HG03432 (cell line): Measurements from ENCODE around the gene FAM117B.
"Not testable (repeated sequence)": the region's sequence is repeated elsewhere in the genome, so short reads cannot be mapped to it uniquely, and the experiment has no call there.

ENCODE experiments used
- ATAC-seq: cut with Tn5 transposase; IDR thresholded peaks from one replicate; pipeline ENCODE4 v1.9.1; 2021; ENCODE audit warnings: mild to moderate bottlenecking, moderate library complexity; ENCODE audit not compliant: unreplicated experiment

FAM117B gene

DNA sequence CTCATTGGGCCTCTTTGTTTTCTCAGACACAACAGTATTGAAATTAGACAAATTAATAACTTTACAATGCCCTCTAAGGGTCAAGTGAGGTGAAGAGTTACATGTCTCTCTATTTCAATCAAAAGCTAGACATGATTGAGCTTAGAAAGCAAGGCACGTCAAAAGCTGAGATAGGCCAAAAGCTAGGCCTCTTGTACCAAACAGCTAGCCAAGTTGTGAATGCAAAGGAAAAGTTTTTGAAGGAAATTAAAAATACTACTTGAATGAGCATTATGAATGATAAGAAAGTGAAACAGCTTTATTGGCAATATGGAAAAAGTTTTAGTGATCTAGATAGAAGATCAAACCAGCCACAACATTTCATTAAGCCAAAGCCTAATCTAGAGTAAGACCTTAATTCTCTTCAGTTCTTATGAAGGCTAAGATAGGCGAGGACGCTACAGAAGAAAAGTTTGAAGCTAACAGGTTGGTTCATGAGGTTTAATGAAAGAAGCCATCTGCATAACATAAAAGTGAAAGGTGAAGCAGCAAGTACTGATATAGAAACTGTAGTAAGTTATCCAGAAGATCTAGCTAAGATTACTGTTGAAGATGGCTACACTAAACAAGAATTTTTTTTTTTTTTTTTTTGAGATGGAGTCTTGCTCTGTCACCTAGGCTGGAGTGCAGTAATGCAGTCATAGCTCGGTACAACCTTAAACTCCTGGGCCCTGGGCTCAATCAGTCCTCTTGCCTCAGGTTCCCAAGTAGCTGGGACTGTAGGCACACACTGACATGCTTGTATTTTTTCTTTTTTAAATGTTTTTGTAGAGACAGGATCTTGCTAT, 65.5 kb downstream of the FAM117B start:
- ATAC-seq: no peak

DNA sequence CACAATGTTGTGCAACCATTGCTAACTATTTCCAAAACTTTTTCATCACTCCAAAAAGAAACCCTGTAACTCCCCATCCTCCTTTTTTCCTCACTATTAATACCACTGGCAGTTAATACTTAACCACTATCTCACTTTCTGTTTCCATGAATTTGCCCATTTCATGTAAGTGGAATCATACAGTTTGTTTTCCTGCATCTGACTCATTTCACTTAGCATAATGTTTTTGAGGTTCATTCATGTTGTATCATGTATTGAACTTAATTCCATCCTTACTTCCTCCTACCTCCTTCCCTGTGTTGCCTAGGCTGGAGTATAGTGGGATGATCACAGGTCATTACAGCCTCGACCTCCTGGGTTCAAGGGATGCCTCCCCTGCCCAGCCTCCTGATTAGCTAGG, 68.3 kb downstream of the FAM117B start:
- no peak for ATAC-seq

DNA sequence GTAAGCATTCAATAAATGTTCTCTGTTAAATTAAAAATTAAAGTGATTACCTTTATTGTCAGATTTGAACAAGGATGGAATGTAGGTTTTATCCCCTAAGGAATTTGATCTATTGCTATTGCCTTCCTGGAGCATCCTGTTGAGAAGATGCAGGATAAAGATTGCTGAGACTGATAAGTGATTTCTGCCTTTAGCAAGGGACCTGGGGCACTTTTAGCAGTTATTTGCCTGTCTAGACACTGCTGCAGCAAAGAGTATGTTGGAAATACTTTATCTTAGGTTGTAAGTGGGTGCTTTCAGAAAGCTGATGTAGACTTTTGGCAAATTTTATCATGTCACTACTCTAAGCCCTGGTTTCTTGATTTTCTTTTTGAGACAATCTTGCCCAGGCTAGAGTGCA, 69.5 kb downstream of the FAM117B start:
- no peak for ATAC-seq

DNA sequence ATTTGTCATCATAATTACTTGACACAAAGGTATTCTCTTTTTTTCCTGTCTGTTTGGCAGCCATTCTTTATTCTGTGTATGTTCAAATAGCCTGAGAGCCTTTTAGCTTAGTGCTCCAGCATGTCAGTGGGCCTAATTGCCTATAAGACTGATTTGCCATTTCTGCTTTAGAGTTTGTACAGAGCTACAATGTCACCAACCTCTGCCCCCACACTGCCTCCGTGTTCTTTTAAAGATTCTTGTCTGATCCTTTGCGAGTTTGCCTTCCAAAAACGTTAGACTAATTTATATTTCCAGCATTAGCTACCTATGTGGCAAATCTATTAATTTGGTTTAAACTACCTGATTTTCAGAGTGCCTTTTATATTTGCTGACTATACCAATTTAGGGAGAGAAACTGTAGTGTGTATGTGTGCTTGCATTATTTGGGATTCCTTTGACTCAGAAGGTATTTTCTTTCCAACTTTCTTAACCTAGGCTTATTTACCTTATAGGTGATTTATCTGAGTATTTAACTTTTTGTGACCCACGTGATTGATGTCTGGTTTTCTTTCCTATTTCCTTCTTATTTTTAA, 70.8 kb downstream of the FAM117B start:
- no peak for ATAC-seq

DNA sequence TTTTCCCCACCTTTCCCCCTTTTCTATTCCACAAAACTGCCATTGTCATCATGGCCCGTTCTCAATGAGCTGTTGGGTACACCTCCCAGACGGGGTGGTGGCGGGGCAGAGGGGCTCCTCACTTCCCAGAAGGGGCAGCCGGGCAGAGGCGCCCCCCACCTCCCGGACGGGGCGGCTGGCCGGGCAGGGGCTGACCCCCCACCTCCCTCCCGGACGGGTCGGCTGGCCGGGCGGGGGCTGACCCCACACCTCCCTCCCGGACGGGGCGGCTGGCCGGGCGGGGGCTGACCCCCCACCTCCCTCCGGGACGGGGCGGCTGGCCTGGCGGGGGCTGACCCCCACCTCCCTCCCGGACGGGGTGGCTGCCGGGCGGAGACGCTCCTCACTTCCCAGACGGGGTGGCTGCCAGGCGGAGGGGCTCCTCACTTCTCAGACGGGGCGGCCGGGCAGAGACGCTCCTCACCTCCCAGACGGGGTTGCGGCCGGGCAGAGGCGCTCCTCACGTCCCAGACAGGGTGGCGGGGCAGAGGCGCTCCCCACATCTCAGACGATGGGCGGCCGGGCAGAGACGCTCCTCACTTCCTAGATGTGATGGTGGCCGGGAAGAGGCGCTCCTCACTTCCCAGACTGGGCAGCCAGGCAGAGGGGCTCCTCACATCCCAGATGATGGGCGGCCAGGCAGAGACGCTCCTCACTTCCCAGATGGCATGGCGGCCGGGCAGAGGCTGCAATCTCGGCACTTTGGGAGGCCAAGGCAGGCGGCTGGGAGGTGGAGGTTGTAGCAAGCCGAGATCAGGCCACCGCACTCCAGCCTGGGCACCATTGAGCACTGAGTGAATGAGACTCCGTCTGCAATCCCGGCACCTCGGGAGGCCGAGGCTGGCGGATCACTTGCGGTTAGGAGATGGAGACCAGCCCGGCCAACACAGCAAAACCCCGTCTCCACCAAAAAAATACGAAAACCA, 80.5 kb downstream of the FAM117B start:
- ATAC-seq: not testable (repeated sequence)

DNA sequence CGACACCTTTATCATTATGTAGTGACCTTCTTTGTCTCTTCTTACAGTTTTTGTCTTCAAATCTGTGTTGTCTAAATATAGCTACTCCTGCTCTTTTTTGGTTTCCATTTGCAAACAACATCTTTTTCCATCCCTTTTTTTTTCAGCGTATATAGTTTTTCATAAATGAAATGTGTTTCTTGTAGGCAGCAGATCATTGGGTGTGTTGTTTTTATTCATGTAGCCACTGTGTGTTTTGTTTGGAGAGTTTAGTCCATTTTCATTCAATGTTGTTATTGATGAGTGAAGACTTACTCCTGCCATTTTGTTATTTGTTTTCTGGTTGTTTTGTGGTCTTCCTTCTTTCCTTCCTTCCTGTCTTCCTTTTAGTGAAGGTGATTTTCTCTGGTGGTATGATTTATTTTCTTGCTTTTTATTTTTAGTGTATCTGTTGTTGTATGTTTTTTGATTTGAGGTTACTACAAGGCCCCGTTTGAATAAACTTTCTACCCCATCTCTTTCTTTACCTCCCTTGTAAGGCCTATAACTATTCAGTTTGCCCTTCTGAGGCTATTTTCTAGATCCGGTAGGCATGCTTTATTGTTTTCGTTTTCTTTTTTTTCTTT, 81.4 kb downstream of the FAM117B start:
- ATAC-seq: no peak

DNA sequence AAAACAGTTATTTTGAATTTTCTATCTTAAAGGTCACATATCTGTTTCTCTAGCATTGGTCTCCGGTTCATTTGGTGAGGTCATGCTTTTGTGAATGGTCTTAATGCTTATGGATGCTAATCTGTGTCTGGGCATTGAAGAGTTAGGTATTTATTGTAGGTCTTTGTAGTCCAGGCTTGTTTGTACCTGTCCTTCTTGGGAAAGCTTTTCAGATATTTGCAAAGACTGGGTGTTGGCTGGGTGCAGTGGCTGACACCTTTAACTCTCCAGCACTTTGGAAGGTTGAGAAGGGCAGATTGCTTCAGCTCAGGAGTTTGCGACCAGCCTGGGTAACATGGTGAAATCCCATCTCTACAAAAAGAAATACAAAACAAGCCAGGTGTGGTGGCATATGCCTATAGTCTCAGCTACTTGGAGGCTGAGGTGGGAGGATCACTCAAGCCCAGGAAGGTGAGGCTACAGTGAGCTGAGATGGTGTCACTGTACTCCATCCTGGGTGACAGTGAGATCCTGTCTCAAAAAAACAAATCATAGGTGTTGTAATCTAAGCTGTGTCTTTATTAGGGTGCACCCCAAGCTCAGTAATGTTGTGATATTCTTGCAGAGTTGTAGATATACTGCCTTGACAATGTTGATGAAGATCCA, 82.3 kb downstream of the FAM117B start:
- no peak for ATAC-seq

DNA sequence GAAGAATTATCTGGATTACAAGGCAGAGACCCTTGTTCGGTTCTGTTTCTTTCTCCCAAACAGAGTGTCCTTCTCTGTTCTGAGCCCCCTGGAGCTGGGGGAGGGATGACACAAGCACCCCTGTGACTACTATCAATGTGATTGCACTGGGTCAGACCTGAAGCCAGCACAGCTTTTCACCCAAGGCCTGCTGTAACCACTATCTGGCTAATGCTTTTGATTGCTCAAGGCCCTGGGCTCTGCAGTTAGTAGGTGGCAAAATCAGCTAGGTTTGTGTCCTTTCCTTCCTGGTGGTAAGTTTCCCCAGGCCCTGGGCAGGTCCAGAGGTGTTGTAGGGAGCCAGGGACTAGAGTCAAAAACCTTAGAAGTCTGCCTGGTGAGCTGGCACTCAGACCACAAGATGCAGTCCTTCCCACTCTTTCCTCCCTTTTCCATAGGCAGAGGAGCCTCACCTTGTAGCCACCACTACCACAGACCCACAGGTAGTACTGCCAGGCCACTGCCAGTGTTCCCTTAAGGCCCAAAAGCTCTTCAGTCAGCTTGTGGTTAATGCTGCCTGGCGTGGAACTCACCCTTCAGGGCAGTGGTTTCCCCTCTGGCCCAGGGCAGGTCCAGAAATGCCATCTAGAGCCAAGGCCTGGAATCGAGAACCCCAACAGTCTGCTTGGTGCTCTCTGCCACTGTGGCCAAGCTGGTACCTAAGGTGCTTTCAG, 83.0 kb downstream of the FAM117B start:
- ATAC-seq: no peak

DNA sequence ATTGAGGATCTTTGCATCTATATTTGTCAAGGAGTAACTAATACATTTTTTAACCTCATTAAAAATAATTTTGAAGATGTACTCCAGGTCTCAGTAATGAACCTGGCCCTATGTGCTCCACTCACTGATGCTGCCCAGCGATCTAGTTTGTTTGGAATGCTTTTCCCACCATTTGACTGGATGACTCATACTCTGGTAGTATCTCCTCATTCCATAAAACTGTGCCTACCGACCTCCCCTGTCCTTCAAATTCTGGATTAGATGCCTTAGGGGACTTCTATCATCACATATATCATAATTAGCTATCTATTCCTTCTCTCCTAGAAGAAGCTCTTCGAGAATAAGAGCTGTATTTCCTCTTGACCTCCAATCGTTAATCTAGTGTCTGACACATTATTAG, 83.8 kb downstream of the FAM117B start:
- no peak for ATAC-seq

DNA sequence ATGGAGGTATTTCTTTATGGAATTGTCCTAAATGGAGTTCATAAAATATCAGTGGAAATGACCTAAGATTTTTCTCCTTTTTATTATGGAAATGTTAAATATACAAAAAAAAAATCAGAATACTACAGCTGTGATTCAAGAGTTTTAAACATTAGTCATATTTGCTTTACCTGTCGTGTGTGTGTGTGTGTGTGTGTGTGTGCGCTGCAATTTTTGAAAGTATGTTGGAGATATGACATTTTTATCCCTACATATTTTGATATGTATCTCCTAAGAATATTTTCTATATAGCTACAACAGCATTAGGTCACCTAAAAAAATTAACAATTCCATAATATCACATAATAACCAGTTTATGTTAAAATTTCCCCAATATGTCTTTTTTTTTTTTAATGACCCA, 85.5 kb downstream of the FAM117B start:
- no peak for ATAC-seq

DNA sequence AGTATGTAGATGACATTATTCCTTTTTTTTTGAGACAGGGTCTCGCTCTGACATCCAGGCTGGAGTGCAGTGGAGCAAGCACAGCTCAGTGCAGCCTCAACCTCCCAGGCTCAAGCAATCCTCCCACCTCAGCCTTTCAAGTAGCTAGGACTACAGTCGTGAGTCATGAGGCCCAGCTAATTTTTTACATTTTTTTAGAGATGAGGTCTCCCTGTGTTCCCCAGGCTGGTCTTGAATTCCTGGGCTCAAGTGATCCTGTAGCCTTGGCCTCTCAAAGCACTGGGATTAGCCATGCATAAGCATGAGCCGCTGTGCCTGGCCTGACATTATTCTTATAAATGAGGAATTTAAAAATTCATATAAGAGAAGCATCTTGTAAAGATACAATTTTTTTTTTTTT, 86.9 kb downstream of the FAM117B start:
- no peak for ATAC-seq

DNA sequence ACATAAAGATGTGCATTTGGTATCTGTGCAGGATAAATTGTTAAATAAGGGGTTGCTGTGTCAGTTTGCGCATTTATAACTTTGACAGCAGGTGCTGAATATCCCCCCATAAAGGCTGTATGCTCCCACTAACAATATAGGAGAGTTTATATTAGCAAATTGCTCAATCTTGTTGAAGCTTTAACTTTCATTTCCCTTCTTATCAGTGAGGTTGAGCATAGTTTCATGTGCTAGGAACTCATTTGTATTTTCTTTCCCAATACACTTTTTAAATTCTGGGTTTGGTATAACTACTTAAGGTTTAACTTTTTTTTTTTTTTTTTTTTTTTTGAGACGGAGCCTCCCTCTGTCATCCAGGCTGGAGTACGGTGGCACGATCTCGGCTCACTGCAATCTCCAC, 89.0 kb downstream of the FAM117B start:
- ATAC-seq: no peak

DNA sequence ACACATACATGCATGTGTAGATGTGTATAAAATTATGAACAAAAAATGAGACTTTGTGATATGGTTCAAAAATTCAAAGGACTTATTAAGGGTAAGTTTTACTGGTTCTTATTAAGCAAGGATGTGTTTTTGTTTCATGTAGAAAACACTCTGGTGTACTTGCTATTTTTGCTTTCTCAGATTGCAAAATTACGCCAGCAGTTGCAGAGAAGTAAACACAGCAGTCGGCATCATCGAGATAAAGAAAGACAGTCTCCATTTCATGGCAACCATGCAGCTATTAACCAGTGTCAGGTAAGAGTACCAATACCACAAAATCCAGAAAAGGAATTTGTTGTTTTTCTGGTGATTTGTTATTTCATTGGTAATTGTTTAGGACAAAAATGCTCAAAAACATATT, 91.3 kb downstream of the FAM117B start:
- no peak for ATAC-seq

DNA sequence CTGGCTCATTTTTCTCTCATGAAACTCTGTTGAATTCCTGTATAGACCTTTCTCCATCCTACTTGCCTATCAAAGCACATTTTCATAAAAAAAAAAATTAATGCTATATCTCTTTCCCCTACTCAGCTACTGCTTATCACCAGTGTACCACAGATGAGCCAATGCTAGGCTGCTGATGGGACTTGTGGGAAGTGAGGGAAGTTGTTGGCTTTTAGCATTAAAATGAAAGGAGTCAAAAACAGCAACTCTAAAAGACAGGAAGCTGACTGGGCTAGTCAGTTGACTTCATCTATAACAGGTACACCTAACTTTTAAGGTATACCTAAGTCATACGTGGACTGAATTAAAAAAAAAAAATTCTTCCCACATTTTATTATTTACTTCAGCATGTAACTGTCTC, 102.1 kb downstream of the FAM117B start:
- ATAC-seq: no peak

DNA sequence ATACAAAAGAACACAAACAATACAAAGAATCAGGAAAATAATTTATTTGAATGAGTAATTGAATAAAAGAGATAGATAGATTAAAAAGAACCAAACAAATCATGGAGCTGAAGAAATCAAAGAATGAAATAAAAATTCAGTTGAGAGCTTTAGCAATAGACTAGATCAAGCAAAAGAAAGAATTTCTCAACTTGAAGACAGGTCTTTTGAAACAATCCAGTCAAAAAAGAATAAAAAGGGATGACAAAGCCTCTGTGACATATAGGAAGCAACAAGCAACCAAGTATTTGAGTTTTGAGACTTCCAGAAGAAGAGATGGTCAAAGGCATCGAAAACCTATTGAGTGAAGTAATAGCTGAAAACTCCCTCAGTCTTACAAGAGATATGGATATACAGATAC, 108.8 kb downstream of the FAM117B start:
- no peak for ATAC-seq

DNA sequence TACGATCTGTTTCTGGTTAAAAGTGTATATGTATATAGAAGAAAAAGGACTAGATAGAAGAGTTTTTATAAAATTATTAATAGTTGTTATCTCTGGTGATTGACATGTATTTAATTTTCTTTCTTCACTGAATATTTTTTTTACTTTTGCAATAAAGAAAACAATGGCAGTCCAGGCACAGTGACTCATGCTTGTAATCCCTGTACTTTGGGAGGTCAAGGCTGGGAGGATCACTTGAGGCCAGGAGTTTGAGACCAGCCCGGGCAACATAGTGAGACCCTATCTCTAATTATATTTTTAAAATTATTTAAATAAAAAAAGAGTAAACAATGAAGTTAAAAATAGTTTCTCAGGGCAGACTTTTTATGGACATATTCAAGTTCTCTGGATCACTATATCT, 114.7 kb downstream of the FAM117B start:
- ATAC-seq: no peak

DNA sequence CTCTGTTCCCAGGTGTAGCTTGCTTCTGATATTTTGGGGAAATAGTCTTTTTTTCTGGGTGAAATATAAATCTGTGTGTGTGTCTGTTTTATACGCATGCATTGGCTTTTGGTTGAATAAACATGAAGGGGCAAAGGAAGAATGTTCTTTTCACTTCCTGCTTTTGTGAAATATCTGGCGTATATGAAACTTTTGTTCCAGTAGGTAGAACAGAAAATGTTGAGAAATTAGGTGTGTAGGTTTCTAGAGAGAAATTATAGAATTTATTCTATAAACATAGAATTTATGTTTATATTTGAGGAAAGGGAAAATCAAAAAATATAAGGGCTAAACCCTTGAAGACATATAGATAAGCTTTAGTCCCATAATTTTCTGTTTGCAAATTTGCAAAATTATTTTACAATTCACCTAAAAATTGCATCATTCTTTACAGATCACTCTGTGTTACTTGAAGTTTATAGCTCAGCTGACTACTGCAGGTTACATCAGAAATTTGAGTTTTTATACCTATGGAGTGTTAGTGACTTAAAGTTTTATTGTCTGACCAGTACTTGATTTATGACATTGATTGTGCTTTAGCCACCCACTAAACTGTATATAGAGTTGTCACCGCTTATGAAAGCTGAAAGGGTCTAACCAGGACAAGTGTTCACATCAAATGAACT, 116.1 kb downstream of the FAM117B start:
- ATAC-seq: no peak

DNA sequence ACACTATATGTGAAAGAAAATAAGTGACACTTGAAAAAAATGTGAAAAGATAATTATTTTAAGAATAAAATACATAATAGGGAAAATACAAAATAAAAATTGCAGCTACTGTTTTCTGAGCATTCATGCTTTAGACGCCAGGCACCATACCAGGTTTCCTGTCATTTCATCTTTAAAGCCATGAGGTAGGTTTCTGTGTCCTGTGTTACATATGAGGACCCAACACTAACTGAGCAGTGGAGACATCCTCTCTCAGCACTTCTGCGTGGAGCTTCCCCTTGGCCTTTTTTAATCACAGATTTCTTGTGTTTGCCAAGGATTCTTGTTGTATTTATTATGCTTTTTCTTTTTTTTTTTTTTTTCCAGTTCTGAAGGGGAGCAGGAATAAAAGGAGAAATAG, 117.3 kb downstream of the FAM117B start:
- no peak for ATAC-seq

DNA sequence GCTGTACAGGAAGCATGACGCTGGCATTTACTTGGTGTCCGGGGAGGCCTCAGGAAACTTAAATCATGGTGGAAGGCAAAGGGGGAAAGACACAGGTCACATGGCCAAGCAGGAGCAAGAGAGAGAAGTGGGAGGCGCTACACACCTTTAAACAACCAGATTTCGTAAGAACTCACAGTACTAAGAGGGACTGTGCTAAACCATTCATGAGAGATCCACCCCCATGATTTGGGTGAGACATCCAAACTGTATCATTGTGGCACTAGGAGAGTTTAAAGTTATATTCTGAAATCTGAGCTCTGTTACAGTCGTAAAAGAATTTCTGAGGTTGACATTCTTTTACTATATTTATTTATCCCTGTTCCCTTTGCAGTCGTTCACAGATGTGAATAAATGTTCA, 120.2 kb downstream of the FAM117B start:
- no peak for ATAC-seq

DNA sequence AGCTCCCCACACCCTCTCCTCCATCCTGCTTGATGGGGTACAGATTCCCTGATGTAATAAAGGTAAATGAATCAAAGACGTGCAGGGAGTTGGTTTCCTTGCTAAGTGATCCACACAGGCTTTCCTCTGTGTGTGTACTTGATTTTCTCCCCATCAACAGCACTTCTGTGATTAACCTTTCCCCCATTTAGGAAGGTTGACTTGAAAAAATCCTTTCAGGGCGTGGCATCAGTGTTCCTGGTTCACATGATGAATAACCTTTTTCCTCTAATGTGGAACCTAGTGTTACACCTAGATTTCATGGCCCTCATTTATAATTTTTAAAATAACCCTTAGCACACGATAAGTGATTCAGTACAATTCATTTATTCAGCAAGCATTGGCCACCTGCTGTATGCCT, 121.8 kb downstream of the FAM117B start:
- no peak for ATAC-seq
